Hematopoietic multipotent progenitor cell treated with erythropoietin and hydrocortisone succinate and interleukin-3 and kit ligand, for 4 days (in vitro differentiated cells): ENCODE results near the gene GBE1.
A peak's percentile ranks its signal among the peaks of the same experiment; 100 is the strongest.
"Not testable (repeated sequence)": the region's sequence is repeated elsewhere in the genome, so short reads cannot be mapped to it uniquely, and the experiment has no call there.

Experiments
- DNase-seq: peaks from one replicate; pipeline ENCODE4 v3.0.0-alpha.2; 2015

GBE1 gene

GRCh38 chr3:81752604-81753003, 8.8 kb downstream of the GBE1 start:
- DNase-seq = no peak

- DNase-seq = no peak
Measured at GRCh38 chr3:81749265-81749664, 12.2 kb downstream of the GBE1 start.

- DNase-seq = not testable (repeated sequence)
Measured at GRCh38 chr3:81747280-81747679, 14.2 kb downstream of the GBE1 start.

- peak; percentile 29 for DNase-seq
Measured at GRCh38 chr3:81744366-81744765, 17.1 kb downstream of the GBE1 start.

- DNase-seq = peak; percentile 84
Measured at GRCh38 chr3:81743096-81744025, 18.1 kb downstream of the GBE1 start.

- no peak for DNase-seq
Measured at GRCh38 chr3:81742581-81742980, 18.9 kb downstream of the GBE1 start.

DNA sequence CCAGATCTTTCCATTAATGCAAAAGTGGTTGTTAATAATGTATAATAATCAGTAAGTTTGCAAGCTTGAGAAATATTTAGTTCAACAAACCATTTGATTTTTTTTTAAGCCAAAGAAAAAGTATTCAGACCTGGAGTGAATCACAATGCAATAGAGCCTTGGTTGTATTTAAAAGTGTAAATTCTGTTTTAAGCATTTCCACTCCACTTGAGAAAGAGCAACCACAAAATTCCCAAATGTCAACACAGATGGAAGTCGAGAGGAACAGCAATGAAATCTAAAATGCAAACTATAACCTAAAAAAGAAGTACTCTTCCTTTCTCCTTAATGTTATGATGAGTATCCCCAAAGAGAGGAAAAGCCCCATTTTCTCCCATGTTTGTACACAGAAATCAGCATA, 20.2 kb downstream of the GBE1 start:
- DNase-seq = no peak

GRCh38 chr3:81740731-81741130, 20.7 kb downstream of the GBE1 start:
- DNase-seq = no peak

GRCh38 chr3:81735334-81735733, 26.1 kb downstream of the GBE1 start:
- no peak for DNase-seq

GRCh38 chr3:81734742-81735141, 26.7 kb downstream of the GBE1 start:
- DNase-seq = no peak

DNA sequence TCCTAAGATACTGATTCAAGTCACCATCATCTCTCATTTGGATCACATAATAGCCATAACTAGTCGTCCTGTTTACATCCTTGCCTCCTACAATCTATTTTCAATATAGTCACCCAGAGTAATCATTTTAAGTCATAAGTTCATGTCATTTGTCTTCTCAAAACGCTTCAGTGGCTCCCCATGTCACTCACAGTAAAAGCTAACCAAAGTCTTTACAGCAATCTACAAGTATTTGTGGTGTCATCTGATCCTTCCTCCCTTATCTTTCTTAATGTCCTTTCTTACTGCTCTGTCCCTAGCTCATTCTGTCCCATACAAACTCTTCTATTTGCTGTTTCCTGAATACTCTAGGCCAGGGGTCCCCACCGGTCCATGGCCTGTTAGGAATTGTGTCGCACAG, 28.8 kb downstream of the GBE1 start:
- DNase-seq = no peak

DNA sequence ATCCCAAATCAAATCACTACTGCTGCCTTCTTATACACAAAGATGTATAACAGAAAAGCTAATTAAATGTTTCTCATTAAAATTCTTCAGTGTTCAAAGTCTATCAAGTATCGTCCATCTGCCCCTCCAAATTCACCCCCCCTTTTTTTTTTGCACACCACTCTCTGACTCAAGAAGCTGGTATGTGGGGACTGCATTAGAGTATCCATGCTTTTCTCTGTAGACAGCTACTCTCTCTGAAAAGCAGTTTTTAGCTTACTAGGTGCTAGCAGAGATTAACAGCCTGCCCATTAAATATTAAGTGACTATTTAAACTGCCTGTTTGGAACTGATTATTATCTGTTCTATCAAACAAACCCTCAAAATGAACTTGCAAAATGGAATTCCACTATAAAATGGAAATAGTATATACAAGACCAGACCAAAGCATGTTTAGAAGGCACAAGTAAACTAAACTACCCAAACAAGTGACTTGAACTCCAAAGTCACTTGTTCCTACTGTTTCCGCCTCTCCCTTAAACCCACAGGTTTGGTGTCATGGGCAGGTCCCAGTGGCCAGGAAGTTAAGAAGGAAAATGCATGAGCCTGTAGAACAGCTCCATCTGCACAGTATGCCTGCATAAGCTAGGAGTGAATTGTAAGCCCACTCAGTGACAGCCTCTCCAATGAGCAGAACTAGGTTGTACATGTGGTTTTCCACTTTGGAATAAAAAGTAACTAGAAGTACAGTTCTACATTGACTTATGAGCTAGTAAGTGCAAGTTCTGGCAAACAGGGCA, 32.5 kb downstream of the GBE1 start:
- DNase-seq = no peak

- DNase-seq = no peak
Measured at GRCh38 chr3:81726735-81727134, 34.7 kb downstream of the GBE1 start.

DNA sequence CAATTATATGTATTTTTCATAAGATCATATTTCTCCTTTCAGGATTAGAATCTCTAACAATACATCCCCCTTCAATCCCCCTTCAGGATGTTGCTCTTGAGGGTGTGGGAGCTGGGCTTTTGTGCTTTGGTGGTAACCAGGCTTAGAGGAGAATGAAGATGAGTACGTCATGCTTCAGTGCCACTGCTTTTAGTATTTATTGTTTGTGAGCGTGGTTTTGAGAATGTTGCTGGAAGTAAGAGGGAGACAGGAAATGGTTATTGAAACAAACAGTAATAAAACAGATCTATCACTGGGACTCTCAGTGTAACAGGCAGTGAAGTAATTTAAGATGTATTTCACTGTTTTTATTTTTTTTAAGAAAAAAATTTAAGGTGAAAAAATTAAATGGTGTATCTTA, 35.3 kb downstream of the GBE1 start:
- no peak for DNase-seq

GRCh38 chr3:81723732-81724313, 37.6 kb downstream of the GBE1 start:
- peak; percentile 30 for DNase-seq

DNA sequence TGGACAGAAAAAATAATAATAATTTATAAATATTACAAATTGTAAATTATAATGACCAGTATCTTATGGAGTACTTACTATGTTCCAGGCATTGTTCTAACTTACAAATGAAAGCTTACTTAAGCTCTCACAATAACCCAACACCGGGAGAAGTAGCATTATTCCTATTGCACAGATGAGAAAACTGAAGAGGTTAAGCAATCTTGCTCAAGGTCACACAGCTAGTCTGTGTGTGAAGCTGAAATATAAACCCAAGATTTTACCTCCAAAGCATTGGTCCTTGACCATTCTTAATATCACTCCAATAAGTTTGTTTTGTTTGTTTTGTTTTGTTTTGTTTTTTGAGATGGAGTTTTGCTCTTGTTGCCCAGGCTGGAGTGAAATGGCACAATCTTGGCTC, 43.1 kb downstream of the GBE1 start:
- no peak for DNase-seq

GRCh38 chr3:81716870-81717509, 44.5 kb downstream of the GBE1 start:
- DNase-seq = no peak

GRCh38 chr3:81713031-81713430, 48.4 kb downstream of the GBE1 start:
- DNase-seq = no peak

GRCh38 chr3:81709606-81710005, 51.8 kb downstream of the GBE1 start:
- DNase-seq = no peak

DNA sequence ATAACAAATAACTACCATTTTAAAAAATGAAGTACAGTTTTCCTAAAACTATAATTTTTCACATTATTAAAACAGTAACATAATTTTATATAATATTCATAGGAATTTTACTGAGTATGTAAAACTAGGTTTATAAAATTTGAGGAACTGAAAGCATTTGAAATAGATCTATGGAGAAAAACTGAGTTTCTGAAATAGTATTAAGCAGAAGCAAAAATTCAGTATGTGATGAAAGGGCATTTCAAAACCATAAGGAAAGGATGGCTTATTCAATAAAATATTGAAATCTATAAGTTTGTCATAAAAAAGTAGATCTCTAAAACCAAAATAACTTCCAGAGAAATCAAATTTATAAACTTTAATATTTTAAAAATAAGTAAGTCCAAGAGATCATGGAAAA, 53.4 kb downstream of the GBE1 start:
- DNase-seq = no peak

DNA sequence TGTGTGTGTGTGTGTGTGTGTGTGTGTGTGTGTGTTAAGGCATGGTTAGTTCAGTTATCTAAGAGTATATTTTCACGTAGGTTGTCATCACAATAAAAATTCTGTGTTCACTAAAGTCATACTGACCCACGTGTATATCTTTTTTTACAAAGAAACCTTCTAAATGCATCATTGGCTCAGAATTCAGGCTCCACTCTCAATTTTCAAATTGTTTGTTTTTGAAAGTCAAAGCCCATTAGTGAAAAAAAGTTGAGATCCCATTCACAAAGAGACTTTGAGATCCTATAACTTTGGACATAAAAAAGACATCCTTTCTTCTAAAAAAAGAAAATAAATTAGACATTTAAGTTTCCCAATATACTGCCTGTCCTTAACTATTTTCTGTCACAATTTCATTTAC, 59.3 kb downstream of the GBE1 start:
- no peak for DNase-seq

DNA sequence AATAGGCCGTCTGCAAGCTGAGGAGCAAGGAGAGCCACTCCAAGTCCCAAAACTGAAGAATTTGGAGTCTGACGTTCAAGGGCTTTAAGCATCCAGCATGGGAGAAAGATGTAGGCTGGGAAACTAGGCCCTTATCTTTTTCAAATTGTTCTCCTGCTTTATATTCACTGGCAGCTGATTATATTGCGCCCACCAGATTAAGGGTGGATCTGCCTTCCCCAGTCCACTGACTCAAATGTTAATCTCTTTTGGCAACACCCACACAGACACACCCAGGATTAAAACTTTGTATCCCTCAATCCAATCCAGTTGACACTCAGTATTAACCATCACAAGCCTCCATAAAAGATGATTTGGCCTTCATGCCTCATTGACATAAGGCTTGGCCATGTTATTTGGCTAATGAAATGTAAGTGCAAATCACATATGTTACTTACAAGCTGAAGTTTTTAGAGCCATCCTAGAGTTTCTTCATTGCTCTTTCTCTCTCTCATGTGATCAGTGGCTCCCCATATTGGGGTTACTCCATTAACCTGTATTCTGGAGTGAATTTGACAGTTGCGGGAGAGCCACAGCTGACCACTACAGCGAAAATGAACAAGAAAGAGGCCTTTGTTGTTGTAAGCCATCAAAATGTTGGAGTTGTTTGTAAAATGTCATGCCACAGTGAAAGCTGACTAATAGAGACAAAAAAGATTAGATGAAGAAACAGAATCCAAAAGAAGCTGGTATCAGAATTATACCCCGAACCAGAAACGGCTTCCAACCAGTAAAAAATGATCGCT, 61.7 kb downstream of the GBE1 start:
- peak; percentile 39 for DNase-seq
